ENCODE data around the gene CBX4.
A peak's percentile ranks its signal among the peaks of the same experiment; 100 is the strongest.

Gene CBX4

GRCh38 chr17:79831265-79832217, 7.7 kb downstream of the CBX4 start:
- ChIA-PET CTCF (interaction anchor here (0.6 kb wide), 1 partner anchor 68 kb away, joined by 3 read pairs; no protein-coding TSS in a partner anchor), POLR2A (ENCODE audit: low non-redundant PET) (no interaction called here)
- H3K27ac ChIP-seq = peak overlapping the region; percentile 31; the same call in 1 of the 2 replicates
- DNase-seq (ENCODE audit: low spot score) = no peak
- TF ChIP-seq CTCF (conservative IDR thresholded peaks at IDR 0.05; ENCODE audit: low read depth) = no peak

DNA sequence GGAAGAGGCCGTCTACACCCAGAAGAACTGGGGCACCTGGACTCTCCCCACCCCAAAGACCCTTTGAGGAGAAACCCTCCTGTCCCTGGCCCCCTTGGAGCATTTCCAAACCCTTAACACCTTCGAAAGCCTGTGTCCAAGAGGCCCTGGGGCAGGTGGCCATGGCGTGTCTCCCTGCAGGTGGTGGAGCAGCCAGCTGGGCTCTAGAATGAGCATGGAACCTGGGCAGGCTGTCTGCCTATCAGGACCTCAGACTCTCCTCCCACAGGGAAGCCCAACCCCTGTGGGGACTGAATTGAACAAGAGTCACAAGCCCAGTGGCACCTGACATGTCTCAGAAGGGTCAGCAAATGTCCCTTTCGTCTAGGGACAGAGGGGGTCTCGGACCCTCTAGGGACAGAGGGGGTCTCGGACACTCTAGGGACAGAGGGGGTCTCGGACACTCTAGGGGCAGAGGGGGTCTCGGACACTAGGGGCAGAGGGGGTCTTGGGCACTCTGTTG, 8.4 kb downstream of the CBX4 start:
- CTCF ChIA-PET = interaction anchor here (0.6 to 1.0 kb wide), 2 partner anchors 54 to 67 kb away, joined by 3 read pairs; no protein-coding TSS in a partner anchor
- no peak for DNase-seq (ENCODE audit: low spot score)
- POLR2A ChIA-PET (ENCODE audit: low non-redundant PET) = interaction anchor here (0.8 kb wide), 1 partner anchor 39 kb away, joined by 4 read pairs; no protein-coding TSS in a partner anchor
- no peak for TF ChIP-seq CTCF (conservative IDR thresholded peaks at IDR 0.05; ENCODE audit: low read depth)
- H3K27ac ChIP-seq = no peak overlapping the region; the same call in 1 of the 2 replicates

DNA sequence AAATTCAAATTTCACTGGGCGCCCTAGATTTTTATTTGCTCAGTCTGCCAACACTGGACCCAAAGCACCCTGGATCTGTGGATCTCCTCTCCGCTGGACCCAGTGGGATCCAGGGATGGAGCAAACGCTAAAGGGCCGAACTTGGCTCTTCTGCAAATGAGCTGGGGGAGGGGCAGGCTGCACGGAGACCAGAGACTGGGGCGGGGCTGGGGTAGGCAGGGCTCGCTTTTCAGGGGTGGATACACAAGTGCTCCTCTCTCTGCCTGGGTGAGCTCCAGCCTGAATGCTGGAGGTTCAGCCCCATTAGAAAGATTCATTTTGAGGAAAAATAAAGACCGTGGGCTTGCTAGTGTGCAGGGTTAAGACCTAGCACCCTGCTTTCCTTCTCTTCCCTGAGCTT, 8.9 kb downstream of the CBX4 start:
- H3K27ac ChIP-seq = no peak overlapping the region
- no peak for TF ChIP-seq CTCF (conservative IDR thresholded peaks at IDR 0.05; ENCODE audit: low read depth)
- POLR2A ChIA-PET (ENCODE audit: low non-redundant PET) = interaction anchor here (0.8 kb wide), 1 partner anchor 39 kb away, joined by 4 read pairs; no protein-coding TSS in a partner anchor
- no peak for DNase-seq (ENCODE audit: low spot score)
- CTCF ChIA-PET = interaction anchor here (1.0 kb wide), 1 partner anchor 53 kb away, joined by 3 read pairs; no protein-coding TSS in a partner anchor

GRCh38 chr17:79829457-79829856, 9.8 kb downstream of the CBX4 start:
- TF ChIP-seq CTCF (conservative IDR thresholded peaks at IDR 0.05; ENCODE audit: low read depth) = no peak
- ChIA-PET CTCF (no interaction called here), POLR2A (ENCODE audit: low non-redundant PET) (interaction anchor here (0.5 kb wide), 2 partner anchors 32 to 81 kb away, joined by 3 read pairs; no protein-coding TSS in a partner anchor)
- H3K27ac ChIP-seq = no peak overlapping the region
- DNase-seq (ENCODE audit: low spot score) = no peak

GRCh38 chr17:79829004-79829403, 10.2 kb downstream of the CBX4 start:
- DNase-seq (ENCODE audit: low spot score) = no peak
- TF ChIP-seq CTCF (conservative IDR thresholded peaks at IDR 0.05; ENCODE audit: low read depth) = no peak
- ChIA-PET POLR2A (ENCODE audit: low non-redundant PET) (interaction anchor here (0.6 kb wide), 1 partner anchor 161 kb away, joined by 4 read pairs; no protein-coding TSS in a partner anchor), CTCF (no interaction called here)
- H3K27ac ChIP-seq = no peak overlapping the region

GRCh38 chr17:79826841-79827578, 12.2 kb downstream of the CBX4 start:
- TF ChIP-seq CTCF (conservative IDR thresholded peaks at IDR 0.05; ENCODE audit: low read depth) = no peak
- POLR2A ChIA-PET (ENCODE audit: low non-redundant PET) = no interaction called here
- CTCF ChIA-PET = no interaction called here
- no peak overlapping the region for H3K27ac ChIP-seq
- DNase-seq (ENCODE audit: low spot score) = no peak
